Right atrium auricular region (tissue), 2 donors: ENCODE data around the gene PRX. TPM values are rescaled to one million over a fixed set of nuclear protein-coding genes. Genes with fewer than 3 reads are reported as not detected.

Experiments used
- DNase-seq: peaks from one replicate; pipeline ENCODE4 v3.0.0-alpha.2; 2019; ENCODE audit warnings: low spot score
- H3K27ac ChIP-seq, 2 donors: fragments of 200-600 bp; sonication (generic); 1 replicate in 1 of 2; 2 replicates in 1 of 2; pipeline ENCODE4 v1.5.1; 2016 to 2019
- H3K27me3 ChIP-seq, 2 donors: fragments of 200-600 bp; sonication (generic); one replicate each; pipeline versions ENCODE4 v1.5.1 to v1.6.0; 2017 to 2019
- H3K36me3 ChIP-seq: fragments of 200-600 bp; sonication (generic); one replicate; pipeline ENCODE4 v1.5.1; 2016
- H3K4me1 ChIP-seq, 2 donors: fragments of 200-600 bp; sonication (generic); one replicate each; pipeline versions ENCODE4 v1.5.1 to v1.6.0; 2017 to 2019
- H3K4me3 ChIP-seq, 2 donors: fragments of 200-600 bp; sonication (generic); 1 replicate in 1 of 2; 2 replicates in 1 of 2; pipeline ENCODE4 v1.5.1; 2017 to 2019; ENCODE audit warnings: mild to moderate bottlenecking in 1 of 2, moderate library complexity in 1 of 2
- H3K9me3 ChIP-seq, 2 donors: fragments of 200-600 bp; sonication (generic); one replicate each; pipeline ENCODE4 v1.5.1; 2019
- CTCF ChIP-seq, 2 donors: fragments of 200-600 bp; sonication (generic); IDR thresholded peaks; one replicate each; pipeline ENCODE4 v1.5.1; 2019; ENCODE audit warnings: antibody characterized with exemption in 2 of 2
- total RNA-seq, 2 donors: library from RNA; depleted of rRNA; stranded (reverse); fragments of >200 nt; gene quantifications; one replicate each; pipeline ENCODE4 v1.1.0, GENCODE V29; 2016

Gene PRX
- total RNA-seq, 2 donors from 2014 or later, result 4.8 to 5.1 TPM

DNA sequence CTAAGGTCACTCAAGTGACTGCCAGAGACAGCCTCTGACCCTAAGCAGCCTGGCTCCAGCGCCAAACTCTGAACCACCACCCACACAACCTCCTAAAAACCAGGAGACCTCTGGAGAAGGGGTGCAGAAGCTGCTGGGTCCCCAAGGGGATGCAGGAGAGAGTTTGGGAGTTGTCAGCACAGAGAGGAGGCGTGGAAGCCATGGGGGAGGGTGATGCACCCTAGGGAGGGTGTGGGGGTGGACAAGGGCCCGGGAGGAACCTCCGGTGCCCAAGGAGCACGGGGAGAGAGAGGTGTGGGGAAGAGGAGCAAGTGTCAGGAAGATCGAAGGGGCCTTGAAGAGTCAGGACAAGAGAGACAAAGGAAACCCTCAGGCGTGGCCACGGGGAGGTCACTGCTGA lies 21.1 kb downstream of the PRX start:
- H3K27me3 ChIP-seq, result no peaks in the 10 kb centered on the region
- H3K27ac ChIP-seq, result no peak overlapping the region
- DNase-seq, result no peak
- no peak overlapping the region for H3K4me3 ChIP-seq
- H3K4me1 ChIP-seq, result no peaks in the 10 kb centered on the region
- no peaks in the 10 kb centered on the region for H3K36me3 ChIP-seq
- no peaks in the 10 kb centered on the region for H3K9me3 ChIP-seq
- no peak for TF ChIP-seq CTCF (IDR thresholded peaks at IDR 0.05)

DNA sequence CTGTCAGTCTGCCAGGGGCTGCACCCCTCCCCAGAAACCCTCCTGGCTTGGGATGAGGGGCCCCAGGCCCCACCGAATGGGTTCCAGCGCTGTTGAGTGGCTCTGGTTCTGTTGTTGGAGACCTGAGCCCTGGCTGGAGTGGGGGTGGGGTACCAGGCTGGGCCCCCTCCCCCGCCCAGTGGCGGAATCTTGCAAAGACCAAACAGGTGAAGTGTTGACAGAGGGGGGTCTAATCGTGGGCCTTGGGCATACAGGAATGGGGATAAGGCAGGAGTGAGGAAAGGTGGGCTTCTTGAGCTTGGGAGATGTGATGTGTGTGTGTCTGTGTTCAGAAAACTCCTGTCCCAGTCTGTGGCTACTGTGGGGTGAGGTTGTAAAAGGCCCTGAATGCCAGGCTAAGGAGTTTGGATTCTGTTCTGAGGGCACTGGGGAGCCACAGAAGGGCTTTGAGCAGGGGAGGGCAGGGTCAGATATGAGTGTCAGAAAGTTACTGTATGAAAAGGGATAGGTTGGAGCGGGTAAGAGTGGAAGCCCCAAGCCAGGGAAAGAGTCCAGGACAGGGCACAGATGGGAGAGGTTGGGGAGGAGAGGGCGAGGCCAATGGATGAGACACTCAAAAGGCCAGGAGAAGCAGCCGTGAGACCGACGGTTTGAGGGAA lies 23.0 kb downstream of the PRX start, which contains the start of gene HIPK4:
Gene HIPK4, minus strand, starts transcription at position 98 of the 659 bp plus-strand sequence. CDS start 279 bp downstream, outside the sequence.
- H3K36me3 ChIP-seq, result no peaks in the 10 kb centered on the region
- H3K4me3 ChIP-seq, result no peak within 1 kb of the TSS
- no peak within 1 kb of the TSS for H3K27ac ChIP-seq
- no peak for DNase-seq
- TF ChIP-seq CTCF (IDR thresholded peaks at IDR 0.05), result no peak
- no peaks in the 10 kb centered on the region for H3K27me3 ChIP-seq
- no peaks in the 10 kb centered on the region for H3K4me1 ChIP-seq
- H3K9me3 ChIP-seq, result no peaks in the 10 kb centered on the region

DNA sequence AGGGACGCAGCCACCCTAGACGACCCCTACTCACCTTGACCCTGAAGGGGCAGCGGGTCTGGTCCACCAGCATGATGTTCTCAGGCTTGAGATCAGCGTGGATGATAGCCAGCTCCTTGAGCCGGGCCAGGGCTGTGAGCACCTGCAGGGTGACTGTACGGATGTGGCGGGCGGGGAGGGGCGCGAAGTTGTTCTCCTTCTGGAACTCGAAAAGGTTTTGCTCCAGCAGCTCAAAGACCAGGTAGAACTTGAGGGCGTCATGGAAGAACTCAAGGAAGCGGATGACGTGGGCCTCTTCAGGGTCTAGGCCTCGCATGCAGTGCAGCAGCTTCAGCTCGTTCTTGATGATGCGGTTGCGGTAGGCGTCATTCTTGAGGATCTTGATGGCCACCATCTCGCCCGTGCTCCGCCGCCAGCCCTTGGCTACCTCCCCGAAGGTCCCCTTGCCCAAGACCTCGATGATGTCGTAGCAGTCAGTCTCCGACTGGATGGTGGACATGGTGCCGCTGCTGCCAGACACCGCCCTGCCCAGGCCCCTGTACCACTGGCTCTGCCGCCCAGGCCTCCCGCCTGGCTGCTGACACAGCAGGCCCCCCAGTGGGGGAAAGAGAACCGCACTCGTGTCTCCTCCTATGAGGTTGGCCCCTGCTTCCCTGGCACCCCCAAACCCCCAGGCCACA lies 23.6 kb downstream of the PRX start:
- no peaks in the 10 kb centered on the region for H3K9me3 ChIP-seq
- TF ChIP-seq CTCF (IDR thresholded peaks at IDR 0.05), result no peak
- H3K27ac ChIP-seq, result no peak overlapping the region
- no peaks in the 10 kb centered on the region for H3K4me1 ChIP-seq
- H3K4me3 ChIP-seq, result no peak overlapping the region
- H3K27me3 ChIP-seq, result no peaks in the 10 kb centered on the region
- no peak for DNase-seq
- H3K36me3 ChIP-seq, result no peaks in the 10 kb centered on the region

DNA sequence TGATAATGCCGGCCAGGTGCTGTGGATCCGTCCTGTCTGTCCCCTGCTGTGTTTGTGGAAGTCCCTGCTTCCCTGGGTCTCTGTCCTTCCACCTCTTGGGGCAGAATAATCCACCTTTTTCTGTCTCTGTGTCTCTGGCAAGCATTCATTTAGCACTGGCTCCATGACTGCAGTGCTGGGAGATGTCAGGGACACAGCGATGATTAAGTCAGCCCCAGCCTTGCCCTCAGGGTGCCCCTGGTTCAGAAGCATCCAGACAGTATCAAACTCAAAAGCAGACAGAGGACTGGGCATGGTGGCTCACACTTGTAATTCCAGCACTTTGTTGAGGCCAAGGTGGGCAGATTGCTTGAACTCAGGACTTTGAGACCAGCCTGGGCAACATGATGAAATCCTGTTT lies 24.7 kb downstream of the PRX start:
- Histone ChIP-seq H3K4me3 (no peak overlapping the region), H3K36me3 (no peaks in the 10 kb centered on the region), H3K9me3 (no peaks in the 10 kb centered on the region), H3K27ac (no peak overlapping the region), H3K4me1 (no peaks in the 10 kb centered on the region), H3K27me3 (no peaks in the 10 kb centered on the region)
- no peak for TF ChIP-seq CTCF (IDR thresholded peaks at IDR 0.05)
- DNase-seq, result no peak

GRCh38 chr19:40387155-40387554 lies 26.0 kb downstream of the PRX start:
- H3K4me3 ChIP-seq, result no peak overlapping the region
- no peak overlapping the region for H3K27ac ChIP-seq
- H3K36me3 ChIP-seq, result no peaks in the 10 kb centered on the region
- H3K4me1 ChIP-seq, result no peaks in the 10 kb centered on the region
- no peaks in the 10 kb centered on the region for H3K9me3 ChIP-seq
- no peak for TF ChIP-seq CTCF (IDR thresholded peaks at IDR 0.05)
- no peaks in the 10 kb centered on the region for H3K27me3 ChIP-seq
- DNase-seq, result no peak
